Stimulated activated CD8-positive, alpha-beta memory T cell treated with anti-CD3 and anti-CD28 coated beads, Interleukin-4, amount 100 ng/mL, for 24 hours (primary cell): ENCODE measurements around the gene PKIB.
"Not testable (repeated sequence)": the region's sequence is repeated elsewhere in the genome, so short reads cannot be mapped to it uniquely, and the experiment has no call there.

Experiments
- DNase-seq: peaks from one replicate; pipeline ENCODE4 v3.0.0-alpha.2; 2020; ENCODE audit warnings: low read depth

Gene PKIB

GRCh38 chr6:122744856-122745255 lies 134.7 kb downstream of the PKIB start:
- DNase-seq = not testable (repeated sequence)

- no peak for DNase-seq
Measured at GRCh38 chr6:122746688-122747087, 136.5 kb downstream of the PKIB start.

- no peak for DNase-seq
Measured at GRCh38 chr6:122747573-122747972, 137.4 kb downstream of the PKIB start.

- not testable (repeated sequence) for DNase-seq
Measured at GRCh38 chr6:122748945-122749344, 138.7 kb downstream of the PKIB start.

- DNase-seq = no peak
Measured at GRCh38 chr6:122749451-122750050, 139.3 kb downstream of the PKIB start.

GRCh38 chr6:122751326-122751725 lies 141.1 kb downstream of the PKIB start:
- no peak for DNase-seq

GRCh38 chr6:122752459-122752858 lies 142.3 kb downstream of the PKIB start:
- DNase-seq = no peak

- no peak for DNase-seq
Measured at GRCh38 chr6:122753000-122753687, 142.9 kb downstream of the PKIB start.

- DNase-seq = no peak
Measured at GRCh38 chr6:122753688-122754056, 143.5 kb downstream of the PKIB start.

- DNase-seq = no peak
Measured at GRCh38 chr6:122754191-122754731, 144.1 kb downstream of the PKIB start.

- no peak for DNase-seq
Measured at GRCh38 chr6:122755901-122756300, 145.7 kb downstream of the PKIB start.

GRCh38 chr6:122758927-122759334 lies 148.7 kb downstream of the PKIB start:
- no peak for DNase-seq

GRCh38 chr6:122760330-122760729 lies 150.1 kb downstream of the PKIB start:
- no peak for DNase-seq

- no peak for DNase-seq
Measured at GRCh38 chr6:122766256-122766655, 156.1 kb downstream of the PKIB start.

- no peak for DNase-seq
Measured at GRCh38 chr6:122770835-122771601, 160.8 kb downstream of the PKIB start.

- DNase-seq = no peak
Measured at GRCh38 chr6:122772724-122773415, 162.7 kb downstream of the PKIB start.
